ENCODE results near the gene PPDPF.

DNA sequence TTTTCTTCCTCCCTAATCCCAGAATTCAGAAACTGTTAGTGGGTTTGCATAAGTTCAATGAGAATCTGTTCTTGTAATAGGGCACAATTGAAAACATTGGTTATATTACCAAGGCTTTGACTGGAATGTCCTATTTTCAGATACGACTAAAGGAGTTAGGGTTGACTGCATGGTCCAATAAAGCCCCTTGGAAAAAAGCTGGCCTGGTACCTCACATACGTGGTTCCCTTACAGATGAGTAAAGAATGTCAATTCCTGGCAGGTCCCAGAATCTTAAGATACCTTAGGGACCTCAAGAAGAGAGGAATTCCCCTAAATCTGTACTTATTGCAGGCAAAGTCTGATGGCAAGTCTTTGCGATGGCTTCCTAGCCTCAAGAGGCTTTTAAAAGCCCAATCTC, 4.6 kb downstream of the PPDPF start:
- TF ChIP-seq SAP30 (IDR thresholded peaks at IDR 0.05; ENCODE audit: insufficient read depth, insufficient replicate concordance, low read length) (no peak), EP300 (IDR thresholded peaks at IDR 0.05; ENCODE audit: borderline replicate concordance in 1 of 2, low read depth in 2 of 2, low read length in 2 of 2) (no peak), POU5F1 (IDR thresholded peaks at IDR 0.05; ENCODE audit: low read depth, low read length) (no peak), RAD21 (IDR thresholded peaks at IDR 0.05 in 1 of 2, conservative IDR thresholded peaks at IDR 0.05 in 1 of 2; ENCODE audit: low read depth in 2 of 2, low read length in 2 of 2) (no peak), BACH1 (IDR thresholded peaks at IDR 0.05; ENCODE audit: low read length) (no peak), RFX5 (IDR thresholded peaks at IDR 0.05; ENCODE audit: borderline replicate concordance, low read depth, low read length) (no peak), GABPA (IDR thresholded peaks at IDR 0.05; ENCODE audit: borderline replicate concordance, insufficient read depth, low read length) (no peak), YY1 (IDR thresholded peaks at IDR 0.05; ENCODE audit: low read depth, low read length) (no peak), RNF2 (IDR thresholded peaks at IDR 0.05; ENCODE audit: borderline replicate concordance, low read depth, low read length, missing control alignments, poor library complexity, severe bottlenecking) (no peak)
- TF ChIP-seq, protein P1, sequence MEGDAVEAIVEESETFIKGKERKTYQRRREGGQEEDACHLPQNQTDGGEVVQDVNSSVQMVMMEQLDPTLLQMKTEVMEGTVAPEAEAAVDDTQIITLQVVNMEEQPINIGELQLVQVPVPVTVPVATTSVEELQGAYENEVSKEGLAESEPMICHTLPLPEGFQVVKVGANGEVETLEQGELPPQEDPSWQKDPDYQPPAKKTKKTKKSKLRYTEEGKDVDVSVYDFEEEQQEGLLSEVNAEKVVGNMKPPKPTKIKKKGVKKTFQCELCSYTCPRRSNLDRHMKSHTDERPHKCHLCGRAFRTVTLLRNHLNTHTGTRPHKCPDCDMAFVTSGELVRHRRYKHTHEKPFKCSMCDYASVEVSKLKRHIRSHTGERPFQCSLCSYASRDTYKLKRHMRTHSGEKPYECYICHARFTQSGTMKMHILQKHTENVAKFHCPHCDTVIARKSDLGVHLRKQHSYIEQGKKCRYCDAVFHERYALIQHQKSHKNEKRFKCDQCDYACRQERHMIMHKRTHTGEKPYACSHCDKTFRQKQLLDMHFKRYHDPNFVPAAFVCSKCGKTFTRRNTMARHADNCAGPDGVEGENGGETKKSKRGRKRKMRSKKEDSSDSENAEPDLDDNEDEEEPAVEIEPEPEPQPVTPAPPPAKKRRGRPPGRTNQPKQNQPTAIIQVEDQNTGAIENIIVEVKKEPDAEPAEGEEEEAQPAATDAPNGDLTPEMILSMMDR (IDR thresholded peaks at IDR 0.05; ENCODE audit: control extremely low read depth in 1 of 3, insufficient read depth in 1 of 3, low read depth in 1 of 3, low read length in 3 of 3): no peak
- TF ChIP-seq, protein P2, sequence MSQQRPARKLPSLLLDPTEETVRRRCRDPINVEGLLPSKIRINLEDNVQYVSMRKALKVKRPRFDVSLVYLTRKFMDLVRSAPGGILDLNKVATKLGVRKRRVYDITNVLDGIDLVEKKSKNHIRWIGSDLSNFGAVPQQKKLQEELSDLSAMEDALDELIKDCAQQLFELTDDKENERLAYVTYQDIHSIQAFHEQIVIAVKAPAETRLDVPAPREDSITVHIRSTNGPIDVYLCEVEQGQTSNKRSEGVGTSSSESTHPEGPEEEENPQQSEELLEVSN (IDR thresholded peaks at IDR 0.05): no peak
- TF ChIP-seq, protein P3, sequence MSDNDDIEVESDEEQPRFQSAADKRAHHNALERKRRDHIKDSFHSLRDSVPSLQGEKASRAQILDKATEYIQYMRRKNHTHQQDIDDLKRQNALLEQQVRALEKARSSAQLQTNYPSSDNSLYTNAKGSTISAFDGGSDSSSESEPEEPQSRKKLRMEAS (IDR thresholded peaks at IDR 0.05): no peak

Data from H1 (cell line).